ENCODE measurements around the gene KATNAL1.
A peak's percentile ranks its signal among the peaks of the same experiment; 100 is the strongest.

KATNAL1 gene

GRCh38 chr13:30329009-30329585, 21.7 kb upstream of the KATNAL1 start:
- TF ChIP-seq POLR2AphosphoS5 (IDR thresholded peaks at IDR 0.05; ENCODE audit: low read depth, low read length) (no peak), POLR2A (IDR thresholded peaks at IDR 0.05; ENCODE audit: low read depth, low read length) (no peak), TAF1 (IDR thresholded peaks at IDR 0.05; ENCODE audit: borderline replicate concordance, low read depth, low read length) (no peak)
- DNase-seq (ENCODE audit: insufficient read length) = no peak
- no peak for FAIRE-seq

DNA sequence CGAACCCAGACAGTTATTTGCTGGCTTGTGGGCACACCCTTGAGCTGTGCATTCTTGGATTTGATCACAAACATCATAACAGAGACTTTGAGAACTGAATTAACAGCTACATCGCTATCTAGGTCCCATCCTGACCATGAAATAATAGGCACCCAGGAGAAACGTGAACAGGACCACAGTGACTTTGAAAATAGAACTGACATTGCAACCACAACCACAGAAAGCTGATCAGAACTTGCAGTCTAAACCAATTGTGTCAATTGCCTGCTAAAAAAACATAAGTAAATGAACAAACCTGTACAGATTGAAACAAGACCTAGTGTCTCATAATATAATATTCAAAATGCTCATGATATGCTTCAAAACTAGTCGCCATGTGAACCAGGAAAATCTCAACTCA, 18.3 kb upstream of the KATNAL1 start:
- DNase-seq (ENCODE audit: insufficient read length) = no peak
- no peak for FAIRE-seq
- TF ChIP-seq TAF1 (IDR thresholded peaks at IDR 0.05; ENCODE audit: borderline replicate concordance, low read depth, low read length) = no peak
- TF ChIP-seq POLR2A (IDR thresholded peaks at IDR 0.05; ENCODE audit: low read depth, low read length) = no peak
- TF ChIP-seq POLR2AphosphoS5 (IDR thresholded peaks at IDR 0.05; ENCODE audit: low read depth, low read length) = no peak

GRCh38 chr13:30323524-30323923, 16.2 kb upstream of the KATNAL1 start:
- TF ChIP-seq POLR2A (IDR thresholded peaks at IDR 0.05; ENCODE audit: low read depth, low read length) (no peak), TAF1 (IDR thresholded peaks at IDR 0.05; ENCODE audit: borderline replicate concordance, low read depth, low read length) (no peak), POLR2AphosphoS5 (IDR thresholded peaks at IDR 0.05; ENCODE audit: low read depth, low read length) (no peak)
- FAIRE-seq = no peak
- DNase-seq (ENCODE audit: insufficient read length) = no peak

DNA sequence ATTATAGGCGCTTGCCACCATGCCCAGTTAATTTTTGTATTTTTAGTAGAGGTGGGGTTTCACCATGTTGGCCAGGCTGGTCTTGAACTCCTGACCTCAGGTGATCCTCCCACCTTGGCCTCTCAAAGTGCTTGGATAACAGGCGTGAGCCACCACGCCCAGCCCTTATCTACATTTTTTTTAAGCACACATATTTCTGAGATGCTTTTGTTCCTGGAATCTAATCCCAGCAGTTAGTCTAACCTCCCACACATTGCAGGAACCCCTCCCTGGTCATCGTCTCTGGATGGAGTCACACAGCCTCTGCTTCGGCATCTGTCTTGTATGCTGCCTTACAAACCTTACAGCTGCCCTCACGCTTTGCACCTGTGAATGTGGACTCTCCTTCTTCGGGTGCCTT, 15.1 kb upstream of the KATNAL1 start:
- no peak for TF ChIP-seq POLR2AphosphoS5 (IDR thresholded peaks at IDR 0.05; ENCODE audit: low read depth, low read length)
- no peak for TF ChIP-seq POLR2A (IDR thresholded peaks at IDR 0.05; ENCODE audit: low read depth, low read length)
- no peak for TF ChIP-seq TAF1 (IDR thresholded peaks at IDR 0.05; ENCODE audit: borderline replicate concordance, low read depth, low read length)
- DNase-seq (ENCODE audit: insufficient read length) (no peak), FAIRE-seq (no peak)

DNA sequence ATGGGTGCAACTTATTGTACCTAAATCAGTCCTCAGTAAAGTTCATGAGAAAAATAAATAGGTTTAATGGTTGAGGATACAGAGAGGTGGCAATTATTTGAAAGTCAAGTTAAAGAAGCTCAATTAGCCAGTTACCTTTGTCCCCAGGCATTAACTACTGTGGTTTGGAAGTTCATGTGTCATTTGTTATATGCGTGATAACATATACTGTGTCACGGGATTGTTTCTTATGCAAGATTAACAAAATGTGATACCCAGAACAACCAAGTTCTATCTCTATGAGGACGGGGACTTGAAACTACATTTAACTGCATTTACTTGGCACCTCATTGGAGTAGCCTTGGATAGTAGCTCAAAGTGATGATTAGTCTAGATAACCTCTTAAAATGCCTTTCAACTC, 13.9 kb upstream of the KATNAL1 start:
- DNase-seq (ENCODE audit: insufficient read length) (no peak), FAIRE-seq (no peak)
- no peak for TF ChIP-seq TAF1 (IDR thresholded peaks at IDR 0.05; ENCODE audit: borderline replicate concordance, low read depth, low read length)
- no peak for TF ChIP-seq POLR2A (IDR thresholded peaks at IDR 0.05; ENCODE audit: low read depth, low read length)
- no peak for TF ChIP-seq POLR2AphosphoS5 (IDR thresholded peaks at IDR 0.05; ENCODE audit: low read depth, low read length)

DNA sequence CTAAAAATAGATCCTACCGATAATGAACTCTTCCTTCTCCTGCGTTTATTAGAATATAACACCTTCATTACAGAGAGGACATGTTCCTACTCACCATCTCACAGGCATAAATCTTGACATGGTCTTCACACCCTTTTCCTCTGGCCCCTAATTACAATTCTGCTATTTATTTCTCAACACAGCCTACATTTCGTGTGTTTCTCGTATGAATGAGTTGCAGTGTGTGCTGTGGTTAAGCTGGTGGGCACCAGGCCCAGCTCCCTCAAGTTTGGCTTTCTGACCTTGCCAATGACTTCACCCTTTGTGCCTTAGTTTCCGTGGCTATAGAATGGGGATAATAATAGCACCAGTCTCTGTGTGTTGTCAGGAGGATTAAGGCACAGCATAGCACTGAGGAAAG, 12.3 kb upstream of the KATNAL1 start:
- no peak for DNase-seq (ENCODE audit: insufficient read length)
- FAIRE-seq = peak; percentile 17
- no peak for TF ChIP-seq POLR2A (IDR thresholded peaks at IDR 0.05; ENCODE audit: low read depth, low read length)
- no peak for TF ChIP-seq POLR2AphosphoS5 (IDR thresholded peaks at IDR 0.05; ENCODE audit: low read depth, low read length)
- TF ChIP-seq TAF1 (IDR thresholded peaks at IDR 0.05; ENCODE audit: borderline replicate concordance, low read depth, low read length) = no peak

GRCh38 chr13:30319130-30319529, 11.8 kb upstream of the KATNAL1 start:
- TF ChIP-seq POLR2A (IDR thresholded peaks at IDR 0.05; ENCODE audit: low read depth, low read length) (no peak), POLR2AphosphoS5 (IDR thresholded peaks at IDR 0.05; ENCODE audit: low read depth, low read length) (no peak), TAF1 (IDR thresholded peaks at IDR 0.05; ENCODE audit: borderline replicate concordance, low read depth, low read length) (no peak)
- DNase-seq (ENCODE audit: insufficient read length) (no peak), FAIRE-seq (no peak)

DNA sequence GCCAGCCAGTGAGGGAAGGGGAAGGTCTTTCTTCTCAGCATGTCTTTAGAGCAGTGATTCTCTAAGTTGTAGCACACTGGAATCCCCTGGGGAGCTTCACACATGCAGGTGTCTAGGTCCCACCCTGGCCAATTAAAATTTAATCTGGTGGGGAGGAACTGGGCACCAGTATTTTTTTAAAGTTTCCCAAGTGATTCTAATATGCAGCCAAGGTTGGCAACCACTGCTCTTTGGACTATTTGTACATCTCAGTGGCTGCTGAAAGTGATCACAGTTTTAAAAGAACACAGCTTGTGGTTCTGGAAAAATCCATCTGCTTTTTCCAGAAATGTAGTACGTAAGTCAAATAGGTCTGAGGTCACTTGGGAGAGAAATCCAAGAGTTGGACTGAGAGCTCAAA, 10.7 kb upstream of the KATNAL1 start:
- FAIRE-seq (no peak), DNase-seq (ENCODE audit: insufficient read length) (no peak)
- TF ChIP-seq POLR2A (IDR thresholded peaks at IDR 0.05; ENCODE audit: low read depth, low read length) (no peak), TAF1 (IDR thresholded peaks at IDR 0.05; ENCODE audit: borderline replicate concordance, low read depth, low read length) (no peak), POLR2AphosphoS5 (IDR thresholded peaks at IDR 0.05; ENCODE audit: low read depth, low read length) (no peak)

DNA sequence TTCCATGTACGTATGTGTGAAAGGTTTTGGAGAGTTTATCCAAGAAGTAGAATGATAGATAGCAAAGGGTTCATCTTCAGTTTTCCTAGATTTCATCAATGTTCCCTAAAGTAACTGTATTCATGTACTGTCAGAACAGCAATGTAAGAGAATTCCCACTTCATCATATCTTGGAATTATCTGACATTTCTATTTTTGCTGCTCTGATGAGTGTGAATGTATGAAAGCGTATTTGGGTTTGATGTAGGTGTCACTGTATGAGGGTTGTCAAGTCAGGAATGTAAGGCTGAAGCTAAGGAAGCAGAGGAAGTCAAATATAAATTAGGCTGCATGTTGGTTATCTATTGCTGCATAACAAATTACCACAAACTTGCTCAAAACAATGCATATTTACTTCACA, 7.2 kb upstream of the KATNAL1 start:
- no peak for TF ChIP-seq TAF1 (IDR thresholded peaks at IDR 0.05; ENCODE audit: borderline replicate concordance, low read depth, low read length)
- TF ChIP-seq POLR2AphosphoS5 (IDR thresholded peaks at IDR 0.05; ENCODE audit: low read depth, low read length) = no peak
- TF ChIP-seq POLR2A (IDR thresholded peaks at IDR 0.05; ENCODE audit: low read depth, low read length) = no peak
- DNase-seq (ENCODE audit: insufficient read length) (no peak), FAIRE-seq (no peak)

GRCh38 chr13:30314069-30314468, 6.7 kb upstream of the KATNAL1 start:
- DNase-seq (ENCODE audit: insufficient read length) = no peak
- FAIRE-seq = no peak
- TF ChIP-seq TAF1 (IDR thresholded peaks at IDR 0.05; ENCODE audit: borderline replicate concordance, low read depth, low read length) (no peak), POLR2A (IDR thresholded peaks at IDR 0.05; ENCODE audit: low read depth, low read length) (no peak)

DNA sequence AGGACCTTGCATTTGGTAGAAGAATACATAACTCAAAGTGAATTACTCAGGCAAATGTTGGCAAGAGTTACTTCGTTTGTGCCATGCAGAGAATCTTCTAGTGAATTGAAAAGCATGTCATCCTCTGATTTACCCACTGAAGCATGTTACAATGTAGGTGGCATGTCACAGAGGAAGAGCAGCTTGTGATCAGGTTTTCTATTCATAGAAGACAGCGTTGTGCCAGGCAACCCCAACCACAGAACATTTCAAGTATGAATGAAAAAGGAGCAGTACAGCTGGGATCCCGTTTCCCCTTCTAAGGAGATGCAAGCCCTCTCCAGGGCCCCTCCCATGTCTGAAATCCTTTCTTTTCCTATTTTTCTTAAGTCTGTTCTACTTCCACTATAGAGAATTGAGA, 6.0 kb upstream of the KATNAL1 start:
- FAIRE-seq = no peak
- TF ChIP-seq POLR2AphosphoS5 (IDR thresholded peaks at IDR 0.05; ENCODE audit: low read depth, low read length) = no peak
- TF ChIP-seq POLR2A (IDR thresholded peaks at IDR 0.05; ENCODE audit: low read depth, low read length) = no peak
- no peak for TF ChIP-seq TAF1 (IDR thresholded peaks at IDR 0.05; ENCODE audit: borderline replicate concordance, low read depth, low read length)
- no peak for DNase-seq (ENCODE audit: insufficient read length)

DNA sequence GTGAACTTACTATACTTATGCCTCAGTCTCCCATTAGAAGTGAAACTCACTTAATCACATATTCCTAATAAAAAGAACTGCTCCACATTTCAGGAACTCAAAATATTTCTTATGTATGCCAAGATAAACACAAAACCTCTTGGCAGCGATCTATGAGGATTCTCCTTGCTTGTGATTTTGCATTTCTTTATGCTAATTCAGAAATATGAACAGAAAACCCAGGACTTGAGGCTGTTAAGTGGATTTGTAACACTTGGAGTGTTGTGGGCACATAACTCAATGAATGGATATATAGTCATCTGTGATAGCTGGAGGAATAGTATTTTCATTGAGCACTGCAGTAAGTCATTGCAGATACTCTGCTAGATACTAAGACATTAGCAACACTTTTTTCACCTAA, 5.6 kb upstream of the KATNAL1 start:
- DNase-seq (ENCODE audit: insufficient read length) = no peak
- FAIRE-seq = peak; percentile 76

DNA sequence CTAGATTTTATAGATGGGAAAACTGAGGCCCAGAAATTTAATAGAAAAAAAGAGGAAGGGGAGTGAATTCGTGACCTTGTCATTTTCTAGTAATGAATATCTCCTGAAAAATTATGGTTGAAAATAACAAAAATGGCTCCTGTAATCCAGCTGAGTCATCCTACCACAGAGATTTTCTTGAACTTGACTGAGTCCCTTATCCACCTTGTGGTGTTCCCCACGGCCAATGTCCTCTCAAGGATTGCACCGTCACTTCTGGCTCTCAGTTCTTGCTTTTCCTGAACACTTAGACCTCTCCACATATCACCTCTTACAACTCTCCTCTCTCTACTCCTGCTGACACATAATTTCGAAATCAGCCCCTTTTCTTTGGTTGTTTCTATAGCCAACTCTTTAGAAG, 1.2 kb upstream of the KATNAL1 start:
- FAIRE-seq (no peak), DNase-seq (ENCODE audit: insufficient read length) (no peak)
- TF ChIP-seq POLR2A (IDR thresholded peaks at IDR 0.05; ENCODE audit: low read depth, low read length) (no peak), TAF1 (IDR thresholded peaks at IDR 0.05; ENCODE audit: borderline replicate concordance, low read depth, low read length) (no peak), POLR2AphosphoS5 (IDR thresholded peaks at IDR 0.05; ENCODE audit: low read depth, low read length) (no peak)

More for the DNA sequence above, 5.6 kb upstream of the KATNAL1 start:
- TF ChIP-seq TAF1 (IDR thresholded peaks at IDR 0.05; ENCODE audit: borderline replicate concordance, low read depth, low read length) = no peak
- no peak for TF ChIP-seq POLR2A (IDR thresholded peaks at IDR 0.05; ENCODE audit: low read depth, low read length)
- TF ChIP-seq POLR2AphosphoS5 (IDR thresholded peaks at IDR 0.05; ENCODE audit: low read depth, low read length) = no peak

Data from GM12892 (cell line).